ENCODE data around the gene RITA1. TPM values are rescaled to one million over a fixed set of nuclear protein-coding genes. Genes with fewer than 3 reads are reported as not detected.
A peak's percentile ranks its signal among the peaks of the same experiment; 100 is the strongest.

Gene RITA1
- total RNA-seq, 1 donor from 2014 or later: 48.4 TPM

- Histone ChIP-seq H3K4me1 (no peaks in the 10 kb centered on the region), H3K9me3 (no peaks in the 10 kb centered on the region), H3K4me3 (no peak overlapping the region), H3K27ac (no peak overlapping the region), H3K27me3 (no peaks in the 10 kb centered on the region), H3K36me3 (peaks cover 92 to 100% of the 10 kb centered on the region in 2 donors)
- TF ChIP-seq, protein P1, sequence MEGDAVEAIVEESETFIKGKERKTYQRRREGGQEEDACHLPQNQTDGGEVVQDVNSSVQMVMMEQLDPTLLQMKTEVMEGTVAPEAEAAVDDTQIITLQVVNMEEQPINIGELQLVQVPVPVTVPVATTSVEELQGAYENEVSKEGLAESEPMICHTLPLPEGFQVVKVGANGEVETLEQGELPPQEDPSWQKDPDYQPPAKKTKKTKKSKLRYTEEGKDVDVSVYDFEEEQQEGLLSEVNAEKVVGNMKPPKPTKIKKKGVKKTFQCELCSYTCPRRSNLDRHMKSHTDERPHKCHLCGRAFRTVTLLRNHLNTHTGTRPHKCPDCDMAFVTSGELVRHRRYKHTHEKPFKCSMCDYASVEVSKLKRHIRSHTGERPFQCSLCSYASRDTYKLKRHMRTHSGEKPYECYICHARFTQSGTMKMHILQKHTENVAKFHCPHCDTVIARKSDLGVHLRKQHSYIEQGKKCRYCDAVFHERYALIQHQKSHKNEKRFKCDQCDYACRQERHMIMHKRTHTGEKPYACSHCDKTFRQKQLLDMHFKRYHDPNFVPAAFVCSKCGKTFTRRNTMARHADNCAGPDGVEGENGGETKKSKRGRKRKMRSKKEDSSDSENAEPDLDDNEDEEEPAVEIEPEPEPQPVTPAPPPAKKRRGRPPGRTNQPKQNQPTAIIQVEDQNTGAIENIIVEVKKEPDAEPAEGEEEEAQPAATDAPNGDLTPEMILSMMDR (IDR thresholded peaks at IDR 0.05): no peak
- intact Hi-C loops (cut with DNase I): no loop called here
- no peak for DNase-seq (ENCODE audit: low spot score in 2 of 2)
These were observed 14.6 kb upstream of the RITA1 start for GRCh38 chr12:113170926-113171325.

DNA sequence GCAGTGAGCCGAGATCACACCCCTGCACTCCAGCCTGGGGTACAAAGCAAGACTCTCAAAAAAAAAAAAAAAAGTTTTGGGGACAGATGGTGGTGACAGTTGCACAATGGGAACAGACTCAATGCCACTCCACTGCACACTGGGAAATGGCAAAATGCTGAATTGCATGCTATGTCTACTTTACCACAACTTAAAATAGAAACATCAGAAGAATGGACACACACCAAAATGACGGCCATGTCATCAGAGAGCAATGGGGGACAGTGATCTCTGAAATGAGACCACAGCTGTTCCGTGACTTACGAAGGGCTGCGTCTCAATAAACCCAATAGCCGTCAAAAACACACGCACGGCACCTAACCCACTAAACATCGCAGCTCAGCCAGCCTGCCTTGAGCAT, 14.0 kb upstream of the RITA1 start:
- H3K36me3 ChIP-seq: peaks cover 91 to 100% of the 10 kb centered on the region in 2 donors

GRCh38 chr12:113172185-113172584, 13.3 kb upstream of the RITA1 start:
- no peak overlapping the region for H3K27ac ChIP-seq
- peaks cover 93 to 100% of the 10 kb centered on the region in 2 donors for H3K36me3 ChIP-seq
- no peaks in the 10 kb centered on the region for H3K9me3 ChIP-seq
- no peaks in the 10 kb centered on the region for H3K27me3 ChIP-seq
- TF ChIP-seq, protein P1 (IDR thresholded peaks at IDR 0.05): no peak
- no peaks in the 10 kb centered on the region for H3K4me1 ChIP-seq
- no peak for DNase-seq (ENCODE audit: low spot score in 2 of 2)
- H3K4me3 ChIP-seq: no peak overlapping the region
- intact Hi-C loops (cut with DNase I): no loop called here

More for the DNA sequence above, 14.0 kb upstream of the RITA1 start:
- DNase-seq (ENCODE audit: low spot score in 2 of 2): no peak
- no peak overlapping the region for H3K27ac ChIP-seq
- intact Hi-C loops (cut with DNase I): no loop called here
- TF ChIP-seq, protein P1 (IDR thresholded peaks at IDR 0.05): no peak
- H3K4me3 ChIP-seq: no peak overlapping the region
- no peaks in the 10 kb centered on the region for H3K4me1 ChIP-seq
- no peaks in the 10 kb centered on the region for H3K9me3 ChIP-seq
- H3K27me3 ChIP-seq: no peaks in the 10 kb centered on the region

- intact Hi-C loops (cut with DNase I): no loop called here
- peaks cover 93 to 100% of the 10 kb centered on the region in 2 donors for H3K36me3 ChIP-seq
- H3K9me3 ChIP-seq: no peaks in the 10 kb centered on the region
- no peak overlapping the region for H3K4me3 ChIP-seq
- H3K27me3 ChIP-seq: no peaks in the 10 kb centered on the region
- TF ChIP-seq, protein P1 (IDR thresholded peaks at IDR 0.05): no peak
- no peak overlapping the region for H3K27ac ChIP-seq
- no peak for DNase-seq (ENCODE audit: low spot score in 2 of 2)
- no peaks in the 10 kb centered on the region for H3K4me1 ChIP-seq
These were observed 12.3 kb upstream of the RITA1 start for GRCh38 chr12:113173081-113173698.

DNA sequence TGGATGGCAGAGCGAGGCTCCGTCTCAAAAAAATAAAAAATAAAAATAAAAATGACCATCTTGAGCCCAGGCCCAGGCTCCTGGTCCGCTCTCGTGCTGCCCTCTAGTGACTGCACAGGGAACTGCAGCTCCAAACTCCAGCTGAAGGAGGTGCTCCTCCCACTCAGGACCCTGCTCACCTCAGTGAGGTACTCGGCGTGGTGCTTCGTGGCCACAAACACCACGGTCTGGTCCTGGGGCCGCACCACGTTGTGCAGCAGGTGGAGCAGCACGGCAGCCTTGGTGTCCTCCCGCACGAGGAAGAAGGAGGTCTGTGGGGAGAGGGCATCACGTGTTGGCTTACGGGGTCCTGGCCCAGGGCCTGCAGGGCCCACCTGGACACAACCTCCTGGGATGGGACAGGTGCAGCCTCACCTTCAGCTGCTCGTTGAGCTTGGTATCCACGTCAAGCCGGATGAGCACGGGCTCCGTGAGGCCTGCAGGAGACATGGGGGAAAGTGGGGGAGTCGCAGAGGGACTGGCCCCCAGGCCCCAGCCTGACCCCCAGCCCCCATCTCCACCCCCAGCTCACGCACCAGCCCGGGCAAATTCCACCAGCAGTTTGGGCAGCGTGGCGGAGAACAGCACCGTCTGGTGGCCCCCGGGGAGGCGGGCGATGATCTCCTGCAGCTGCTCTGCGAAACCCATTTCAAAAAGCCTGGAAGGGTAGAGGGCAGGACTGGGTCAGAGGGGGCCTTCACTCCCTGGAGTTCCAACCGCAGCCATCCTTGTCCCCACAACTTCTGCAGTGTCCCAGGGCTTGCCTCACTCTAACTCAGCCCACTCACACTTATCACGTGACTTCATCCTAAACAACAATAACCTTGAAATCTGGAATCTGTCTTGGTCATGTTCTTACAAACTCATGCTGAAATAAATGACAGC, 10.8 kb upstream of the RITA1 start:
- TF ChIP-seq, protein P1 (IDR thresholded peaks at IDR 0.05): peak; percentile 79 to 99 (median 98)
- Histone ChIP-seq H3K4me3 (no peak overlapping the region), H3K9me3 (no peaks in the 10 kb centered on the region), H3K27ac (no peak overlapping the region), H3K36me3 (peaks cover 93 to 100% of the 10 kb centered on the region in 2 donors), H3K4me1 (no peaks in the 10 kb centered on the region), H3K27me3 (no peaks in the 10 kb centered on the region)
- DNase-seq (ENCODE audit: low spot score in 2 of 2): peak in 1 of 2 donors; percentile 77
- intact Hi-C loops (cut with DNase I): loop anchor here (1.0 kb wide), 1 partner anchor 126 kb away; no protein-coding TSS in a partner anchor

Data from ascending aorta (tissue), 2 donors.